MCF 10A (cell line): Measurements from ENCODE around the gene GRID1. TPM values are rescaled to one million over a fixed set of nuclear protein-coding genes. Genes with fewer than 3 reads are reported as not detected.

Source experiments
- BruUV-seq: library from RNA; stranded (reverse); fragments of 400-500 nt; replicated peaks from 2 replicates; lab custom pipeline; 2021; lab: Mats Ljungman, UMichigan
- CTCF ChIA-PET: fragments of 300-600 bp; sonication (Branson Sonifier 250); formaldehyde crosslinking; extraction: SDS; loops from one replicate; lab custom pipeline; 2021; ENCODE audit warnings: antibody characterized with exemption, inconsistent platforms; lab: Yijun Ruan, JAX
- POLR2A ChIA-PET: fragments of 300-600, 350-650 bp; sonication (Branson Sonifier 250); formaldehyde crosslinking; extraction: SDS; loops from one replicate; lab custom pipeline; 2020; ENCODE audit warnings: antibody characterized with exemption, inconsistent platforms; lab: Yijun Ruan, JAX
- DNase-seq: peaks from one replicate; pipeline ENCODE4 v3.0.0-alpha.2; 2018; ENCODE audit not compliant: unreplicated experiment
- H3K27ac Mint-ChIP-seq: one replicate; pipeline ENCODE4 v1.8.0; 2022; ENCODE audit warnings: mild to moderate bottlenecking, low read depth, mixed read lengths; ENCODE audit not compliant: unreplicated experiment
- H3K27me3 Mint-ChIP-seq: one replicate; pipeline ENCODE4 v1.8.0; 2022; ENCODE audit warnings: mixed read lengths; ENCODE audit not compliant: insufficient read depth, unreplicated experiment
- H3K36me3 Mint-ChIP-seq: one replicate; pipeline ENCODE4 v1.8.0; 2022; ENCODE audit warnings: mild to moderate bottlenecking, moderate library complexity, mixed read lengths; ENCODE audit not compliant: insufficient read depth, unreplicated experiment
- H3K4me1 Mint-ChIP-seq: one replicate; pipeline ENCODE4 v1.8.0; 2022; ENCODE audit warnings: mixed read lengths; ENCODE audit not compliant: insufficient read depth, unreplicated experiment
- H3K4me3 Mint-ChIP-seq: one replicate; pipeline ENCODE4 v1.8.0; 2022; ENCODE audit warnings: mild to moderate bottlenecking, moderate library complexity, mixed read lengths; ENCODE audit not compliant: unreplicated experiment
- H3K9me3 Mint-ChIP-seq: one replicate; pipeline ENCODE4 v1.8.0; 2022; ENCODE audit warnings: mixed read lengths; ENCODE audit not compliant: unreplicated experiment
- intact Hi-C: fragments of 100-400 bp; cut with micrococcal nuclease; formaldehyde crosslinking; loops from 2 replicates; pipeline ENCODE4 v1.14.1; 2022
- total RNA-seq: library from RNA; stranded (reverse); gene quantifications from 2 replicates; pipeline ENCODE4 v1.2.3, GENCODE V29; 2022
- TF ChIP-seq, protein P1 (sequence below): fragments of 200-600 bp; IDR thresholded peaks from one replicate; pipeline ENCODE4 v1.8.0; 2022; ENCODE audit warnings: antibody characterized with exemption, mild to moderate bottlenecking; ENCODE audit not compliant: unreplicated experiment

The GRID1 gene
- total RNA-seq, 1 experiment from 2014 or later, result not detected

DNA sequence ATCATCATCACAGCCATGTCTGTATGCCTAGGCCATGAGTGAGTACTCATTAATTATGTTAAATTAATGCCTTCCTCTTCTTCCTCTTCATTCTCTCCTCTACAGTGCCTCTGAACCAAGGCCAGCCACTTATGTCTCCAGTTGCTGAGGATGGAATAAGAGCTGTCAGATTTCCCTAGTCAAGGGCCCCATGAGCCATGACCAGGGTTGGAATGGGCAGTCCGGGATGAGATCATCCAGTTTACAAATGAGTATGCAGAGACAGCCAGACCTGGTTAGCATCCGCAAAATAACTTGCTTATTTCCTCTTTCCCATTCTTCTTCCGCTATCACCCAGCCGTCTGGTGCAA lies 342.7 kb downstream of the GRID1 start:
- CTCF ChIA-PET, result no interaction called here
- Mint-ChIP-seq H3K9me3 (peaks cover 26% of the 10 kb centered on the region), H3K27ac (no peak overlapping the region), H3K36me3 (no peaks in the 10 kb centered on the region), H3K4me3 (no peak overlapping the region), H3K27me3 (no peaks in the 10 kb centered on the region), H3K4me1 (no peaks in the 10 kb centered on the region)
- intact Hi-C loops, result no loop called here
- TF ChIP-seq, protein P1, sequence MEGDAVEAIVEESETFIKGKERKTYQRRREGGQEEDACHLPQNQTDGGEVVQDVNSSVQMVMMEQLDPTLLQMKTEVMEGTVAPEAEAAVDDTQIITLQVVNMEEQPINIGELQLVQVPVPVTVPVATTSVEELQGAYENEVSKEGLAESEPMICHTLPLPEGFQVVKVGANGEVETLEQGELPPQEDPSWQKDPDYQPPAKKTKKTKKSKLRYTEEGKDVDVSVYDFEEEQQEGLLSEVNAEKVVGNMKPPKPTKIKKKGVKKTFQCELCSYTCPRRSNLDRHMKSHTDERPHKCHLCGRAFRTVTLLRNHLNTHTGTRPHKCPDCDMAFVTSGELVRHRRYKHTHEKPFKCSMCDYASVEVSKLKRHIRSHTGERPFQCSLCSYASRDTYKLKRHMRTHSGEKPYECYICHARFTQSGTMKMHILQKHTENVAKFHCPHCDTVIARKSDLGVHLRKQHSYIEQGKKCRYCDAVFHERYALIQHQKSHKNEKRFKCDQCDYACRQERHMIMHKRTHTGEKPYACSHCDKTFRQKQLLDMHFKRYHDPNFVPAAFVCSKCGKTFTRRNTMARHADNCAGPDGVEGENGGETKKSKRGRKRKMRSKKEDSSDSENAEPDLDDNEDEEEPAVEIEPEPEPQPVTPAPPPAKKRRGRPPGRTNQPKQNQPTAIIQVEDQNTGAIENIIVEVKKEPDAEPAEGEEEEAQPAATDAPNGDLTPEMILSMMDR, result no peak
- DNase-seq, result no peak
- no TSS peak for BruUV-seq
- POLR2A ChIA-PET, result no interaction called here

GRCh38 chr10:86023336-86023735 lies 343.3 kb downstream of the GRID1 start:
- H3K36me3 Mint-ChIP-seq, result no peaks in the 10 kb centered on the region
- POLR2A ChIA-PET, result no interaction called here
- no peak overlapping the region for H3K27ac Mint-ChIP-seq
- CTCF ChIA-PET, result no interaction called here
- H3K9me3 Mint-ChIP-seq, result peaks cover 22% of the 10 kb centered on the region
- H3K4me3 Mint-ChIP-seq, result no peak overlapping the region
- intact Hi-C loops, result no loop called here
- no TSS peak for BruUV-seq
- H3K27me3 Mint-ChIP-seq, result no peaks in the 10 kb centered on the region
- no peak for DNase-seq
- H3K4me1 Mint-ChIP-seq, result no peaks in the 10 kb centered on the region
- TF ChIP-seq, protein P1, result no peak

GRCh38 chr10:86022906-86023305 lies 343.7 kb downstream of the GRID1 start:
- Mint-ChIP-seq H3K4me3 (no peak overlapping the region), H3K27ac (no peak overlapping the region), H3K4me1 (no peaks in the 10 kb centered on the region), H3K27me3 (no peaks in the 10 kb centered on the region), H3K9me3 (peaks cover 19% of the 10 kb centered on the region), H3K36me3 (no peaks in the 10 kb centered on the region)
- ChIA-PET CTCF (interaction anchor here (0.7 kb wide), 1 partner anchor 1239 kb away, joined by 3 read pairs; no protein-coding TSS in a partner anchor), POLR2A (no interaction called here)
- intact Hi-C loops, result no loop called here
- TF ChIP-seq, protein P1, result no peak
- no peak for DNase-seq
- BruUV-seq, result no TSS peak

DNA sequence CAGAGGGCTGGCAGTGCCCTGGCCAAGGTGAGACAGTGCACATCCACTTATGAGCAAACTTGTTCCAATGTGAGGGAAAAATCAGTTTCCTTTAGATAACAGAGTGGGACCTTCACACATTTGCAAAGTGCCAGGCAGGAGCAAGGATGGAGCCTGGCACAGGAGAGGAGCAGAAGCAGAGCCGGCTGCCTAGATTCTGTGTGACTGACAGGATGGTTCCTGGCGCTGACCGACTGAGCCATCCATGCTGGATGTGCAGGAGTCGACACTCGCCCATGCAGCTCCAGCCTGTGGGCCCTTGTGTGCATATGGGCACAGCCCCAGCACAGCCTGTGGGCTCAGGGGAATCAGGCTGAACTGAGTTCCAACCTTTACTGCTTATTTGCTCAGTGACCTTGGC lies 346.5 kb downstream of the GRID1 start:
- DNase-seq, result no peak
- no TSS peak for BruUV-seq
- Mint-ChIP-seq H3K9me3 (peaks cover 39% of the 10 kb centered on the region), H3K4me1 (no peaks in the 10 kb centered on the region), H3K27ac (no peak overlapping the region), H3K27me3 (no peaks in the 10 kb centered on the region), H3K4me3 (no peak overlapping the region), H3K36me3 (no peaks in the 10 kb centered on the region)
- ChIA-PET POLR2A (interaction anchor here (0.5 kb wide), 1 partner anchor 454 kb away, joined by 3 read pairs; no protein-coding TSS in a partner anchor), CTCF (no interaction called here)
- intact Hi-C loops, result no loop called here
- TF ChIP-seq, protein P1, result no peak
